Endodermal cell (in vitro differentiated cells): ENCODE measurements around the gene KCNE2. TPM values are rescaled to one million over a fixed set of nuclear protein-coding genes. Genes with fewer than 3 reads are reported as not detected.

ENCODE experiments used
- DNase-seq: peaks from one replicate; pipeline ENCODE4 v3.0.0-alpha.2; 2017
- H3K27ac ChIP-seq: 2 replicates; pipeline ENCODE4 v1.5.1; 2013; ENCODE audit warnings: mild to moderate bottlenecking, low read depth, low read length, moderate library complexity
- H3K27me3 ChIP-seq: 2 replicates; pipeline ENCODE4 v1.6.1; 2013; ENCODE audit warnings: mild to moderate bottlenecking, low read length, moderate library complexity; ENCODE audit not compliant: insufficient read depth, control insufficient read depth, poor library complexity, severe bottlenecking
- H3K36me3 ChIP-seq: 2 replicates; pipeline ENCODE4 v1.7.0; 2013; ENCODE audit warnings: mild to moderate bottlenecking, low read length, moderate library complexity; ENCODE audit not compliant: control insufficient read depth, insufficient read depth
- H3K4me1 ChIP-seq: one replicate; pipeline ENCODE4 v1.7.0; 2013; ENCODE audit warnings: low read length; ENCODE audit not compliant: control insufficient read depth, insufficient read depth
- H3K4me3 ChIP-seq: 2 replicates; pipeline ENCODE4 v1.5.1; 2013; ENCODE audit warnings: mild to moderate bottlenecking, low read length, moderate library complexity
- H3K9ac ChIP-seq: 2 replicates; pipeline ENCODE4 v1.6.1; 2013; ENCODE audit warnings: mild to moderate bottlenecking, low read length, moderate library complexity; ENCODE audit not compliant: poor library complexity, severe bottlenecking; ENCODE audit errors: extremely low read depth
- H3K9me3 ChIP-seq: 2 replicates; pipeline ENCODE4 v1.6.1; 2013; ENCODE audit warnings: mild to moderate bottlenecking, low read length, moderate library complexity; ENCODE audit not compliant: control insufficient read depth
- H3K27ac Mint-ChIP-seq: 2 replicates; pipeline ENCODE4 v1.8.0; 2020; ENCODE audit warnings: mixed read lengths
- H3K27me3 Mint-ChIP-seq: 2 replicates; pipeline ENCODE4 v1.8.0; 2021; ENCODE audit warnings: mild to moderate bottlenecking, mixed read lengths; ENCODE audit not compliant: insufficient read depth
- H3K36me3 Mint-ChIP-seq: 2 replicates; pipeline ENCODE4 v1.8.0; 2020; ENCODE audit warnings: low read depth, mixed read lengths
- H3K4me1 Mint-ChIP-seq: 2 replicates; pipeline ENCODE4 v1.8.0; 2020; ENCODE audit warnings: mixed read lengths
- H3K4me3 Mint-ChIP-seq: 2 replicates; pipeline ENCODE4 v1.8.0; 2020; ENCODE audit warnings: mild to moderate bottlenecking, moderate library complexity, mixed read lengths
- H3K9me3 Mint-ChIP-seq: 2 replicates; pipeline ENCODE4 v1.8.0; 2020; ENCODE audit warnings: mild to moderate bottlenecking, mixed read lengths
- WGBS, 2 experiments: methylation state at CpG; one replicate each; pipeline versions ENCODE4 v1.1.5 to v1.1.7; 2013; ENCODE audit warnings: missing lambda C conversion rate in 2 of 2, mixed read lengths in 1 of 2; ENCODE audit not compliant: insufficient coverage in 1 of 2, insufficient read length in 1 of 2; 5-methylcytosine and 5-hydroxymethylcytosine counted together
- total RNA-seq, 2 donors: library from RNA; stranded (reverse); fragmentation: NEBNext Ultra II Directional in 1 of 2; extraction: Animal tissue kit (Norgen Biotek cat#: 25700) in 1 of 2; gene quantifications; 2 replicates in 1 of 2; 3 replicates in 1 of 2; pipeline ENCODE4 v1.2.1, GENCODE V29; 2021
- TF ChIP-seq, protein P1 (sequence below): fragments of 200-600 bp; sonication (generic); conservative IDR thresholded peaks from 2 replicates; pipeline ENCODE4 v1.5.0; 2021; ENCODE audit warnings: antibody characterized with exemption, mild to moderate bottlenecking

The KCNE2 gene
- total RNA-seq, 2 donors from 2014 or later, result 0.59 to 3.8 TPM

DNA sequence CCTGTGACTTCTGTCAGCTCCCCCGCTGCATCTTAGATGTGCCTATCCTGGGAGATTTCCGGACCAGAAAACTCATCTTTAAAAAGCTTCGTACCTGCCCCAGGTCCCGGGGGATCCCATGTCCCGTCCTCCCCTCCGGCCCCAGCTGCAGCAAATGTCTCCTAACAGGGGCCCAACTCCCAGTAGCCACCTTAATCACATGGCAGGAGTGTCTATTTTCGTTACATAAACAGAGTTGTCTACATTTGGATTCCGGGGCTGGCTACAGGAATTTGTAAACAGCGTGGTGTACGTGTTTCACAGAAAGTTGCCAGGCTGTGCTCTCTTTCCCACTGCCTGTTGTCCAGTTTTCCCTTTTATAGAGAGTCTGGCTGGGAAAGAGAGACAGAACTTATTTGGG, 17.9 kb upstream of the KCNE2 start:
- Histone ChIP-seq H3K9ac (no peak overlapping the region), H3K27me3 (no peaks in the 10 kb centered on the region), H3K4me3 (no peak overlapping the region), H3K4me1 (no peaks in the 10 kb centered on the region), H3K9me3 (no peaks in the 10 kb centered on the region), H3K27ac (no peak overlapping the region), H3K36me3 (no peaks in the 10 kb centered on the region)
- peak; percentile 22 for DNase-seq
- Mint-ChIP-seq H3K4me1 (no peaks in the 10 kb centered on the region), H3K36me3 (no peaks in the 10 kb centered on the region), H3K27me3 (peaks cover 2% of the 10 kb centered on the region), H3K4me3 (no peak overlapping the region), H3K27ac (no peak overlapping the region), H3K9me3 (peaks cover 2% of the 10 kb centered on the region)
- WGBS, 2 experiments, result 92 to 94% methylated on average over 9 to 10 of the region's 10 CpGs
- TF ChIP-seq, protein P1, sequence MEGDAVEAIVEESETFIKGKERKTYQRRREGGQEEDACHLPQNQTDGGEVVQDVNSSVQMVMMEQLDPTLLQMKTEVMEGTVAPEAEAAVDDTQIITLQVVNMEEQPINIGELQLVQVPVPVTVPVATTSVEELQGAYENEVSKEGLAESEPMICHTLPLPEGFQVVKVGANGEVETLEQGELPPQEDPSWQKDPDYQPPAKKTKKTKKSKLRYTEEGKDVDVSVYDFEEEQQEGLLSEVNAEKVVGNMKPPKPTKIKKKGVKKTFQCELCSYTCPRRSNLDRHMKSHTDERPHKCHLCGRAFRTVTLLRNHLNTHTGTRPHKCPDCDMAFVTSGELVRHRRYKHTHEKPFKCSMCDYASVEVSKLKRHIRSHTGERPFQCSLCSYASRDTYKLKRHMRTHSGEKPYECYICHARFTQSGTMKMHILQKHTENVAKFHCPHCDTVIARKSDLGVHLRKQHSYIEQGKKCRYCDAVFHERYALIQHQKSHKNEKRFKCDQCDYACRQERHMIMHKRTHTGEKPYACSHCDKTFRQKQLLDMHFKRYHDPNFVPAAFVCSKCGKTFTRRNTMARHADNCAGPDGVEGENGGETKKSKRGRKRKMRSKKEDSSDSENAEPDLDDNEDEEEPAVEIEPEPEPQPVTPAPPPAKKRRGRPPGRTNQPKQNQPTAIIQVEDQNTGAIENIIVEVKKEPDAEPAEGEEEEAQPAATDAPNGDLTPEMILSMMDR, result no peak

DNA sequence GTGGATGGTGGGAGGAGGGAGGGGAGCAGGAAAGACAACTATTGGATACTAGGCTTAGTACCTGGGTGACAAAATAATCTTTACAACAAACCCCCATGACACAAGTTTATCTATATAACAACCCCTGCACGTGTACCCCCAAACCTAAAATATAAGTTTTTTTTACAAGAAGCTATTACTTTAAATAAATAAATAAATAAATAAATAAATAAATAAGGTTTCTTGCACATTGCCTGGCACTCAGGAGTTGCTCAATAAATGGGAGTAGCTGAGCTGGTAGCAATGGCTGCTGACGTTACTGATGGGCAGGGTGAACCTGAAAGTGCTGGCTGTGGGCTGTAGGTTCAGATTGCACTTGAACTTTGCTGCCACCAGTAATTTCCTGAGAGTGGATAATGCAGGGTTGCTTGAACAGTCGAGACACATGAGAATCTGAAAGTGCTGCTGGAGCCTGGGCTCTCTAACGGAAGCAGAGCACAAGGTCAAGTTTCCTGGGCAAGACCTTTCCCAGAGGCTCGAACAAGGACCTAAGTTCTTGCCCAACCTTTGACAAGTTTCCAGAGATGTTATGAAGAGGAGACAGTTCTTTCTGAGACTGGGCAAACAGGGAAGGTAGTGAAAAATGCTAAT, 14.8 kb upstream of the KCNE2 start:
- Histone ChIP-seq H3K9ac (no peak overlapping the region), H3K4me1 (no peaks in the 10 kb centered on the region), H3K27me3 (no peaks in the 10 kb centered on the region), H3K4me3 (no peak overlapping the region), H3K36me3 (no peaks in the 10 kb centered on the region), H3K9me3 (no peaks in the 10 kb centered on the region), H3K27ac (no peak overlapping the region)
- TF ChIP-seq, protein P1, result no peak
- WGBS, 2 experiments, result 88 to 92% methylated on average over 4 of the region's 5 CpGs
- H3K27me3 Mint-ChIP-seq, result peaks cover 3% of the 10 kb centered on the region
- peaks cover 5% of the 10 kb centered on the region for H3K9me3 Mint-ChIP-seq
- H3K36me3 Mint-ChIP-seq, result no peaks in the 10 kb centered on the region
- no peak for DNase-seq
- H3K27ac Mint-ChIP-seq, result no peak overlapping the region
- H3K4me1 Mint-ChIP-seq, result no peaks in the 10 kb centered on the region
- H3K4me3 Mint-ChIP-seq, result no peak overlapping the region

DNA sequence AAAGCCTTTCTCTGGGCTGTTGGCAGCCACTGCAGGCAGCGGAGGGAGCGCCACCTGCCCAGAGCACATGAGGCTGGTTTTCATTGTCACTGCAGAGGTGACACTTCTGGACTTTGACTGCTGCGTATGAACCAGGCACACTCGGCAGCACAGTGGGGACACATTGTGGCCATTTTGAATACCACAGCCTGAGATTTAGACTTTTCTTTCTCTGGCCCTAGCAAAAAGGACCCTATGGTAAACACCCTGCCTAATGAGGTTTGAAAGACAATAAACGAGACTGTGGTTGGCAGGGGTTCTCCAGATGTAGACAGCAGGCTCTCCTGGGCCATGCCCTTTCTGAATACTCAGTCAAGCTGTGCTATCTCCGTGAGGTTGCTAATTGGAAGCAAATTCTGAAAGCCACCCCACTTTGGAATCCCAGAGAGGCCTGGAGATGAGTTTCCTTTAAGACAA, 12.0 kb upstream of the KCNE2 start:
- Histone ChIP-seq H3K4me3 (no peak overlapping the region), H3K27ac (no peak overlapping the region), H3K9me3 (no peaks in the 10 kb centered on the region), H3K27me3 (no peaks in the 10 kb centered on the region), H3K36me3 (no peaks in the 10 kb centered on the region), H3K9ac (no peak overlapping the region), H3K4me1 (no peaks in the 10 kb centered on the region)
- peak; percentile 58 for DNase-seq
- no peaks in the 10 kb centered on the region for H3K36me3 Mint-ChIP-seq
- peaks cover 5% of the 10 kb centered on the region for H3K9me3 Mint-ChIP-seq
- TF ChIP-seq, protein P1, result peak; percentile 70
- H3K27me3 Mint-ChIP-seq, result peaks cover 11% of the 10 kb centered on the region
- WGBS, 2 experiments, result 49 to 70% methylated on average over 6 of the region's 6 CpGs
- no peak overlapping the region for H3K4me3 Mint-ChIP-seq
- H3K4me1 Mint-ChIP-seq, result no peaks in the 10 kb centered on the region
- no peak overlapping the region for H3K27ac Mint-ChIP-seq
